Stimulated activated CD4-positive, alpha-beta T cell treated with anti-CD3 and anti-CD28 coated beads, Interleukin-1b, Interleukin-23, amount 100 ng/mL, for 48 hours (primary cell): ENCODE measurements around the gene MARCHF5.
"Not testable (repeated sequence)": the region's sequence is repeated elsewhere in the genome, so short reads cannot be mapped to it uniquely, and the experiment has no call there.

Source experiments
- DNase-seq: peaks from one replicate; pipeline ENCODE4 v3.0.0-alpha.2; 2020

The MARCHF5 gene

GRCh38 chr10:92305133-92306072 is 14.4 kb downstream of the MARCHF5 start:
- DNase-seq = no peak

DNA sequence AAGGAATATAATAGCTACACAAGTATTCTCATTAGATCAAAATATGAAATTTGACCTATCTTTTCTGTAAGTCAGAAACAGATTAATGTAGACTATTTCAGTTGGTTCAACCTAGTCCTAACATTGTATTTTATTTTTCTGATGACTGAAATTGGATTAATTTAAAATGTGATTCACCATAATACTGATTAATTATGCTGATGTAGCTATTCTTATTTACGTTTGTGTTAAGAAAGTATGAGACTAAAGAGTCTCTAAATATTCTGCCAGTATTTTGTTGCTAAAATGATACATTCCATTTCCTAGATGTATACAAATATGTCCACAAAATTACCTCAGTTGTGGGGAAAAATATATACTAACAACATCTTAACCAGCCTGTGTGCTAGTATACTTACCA is 18.3 kb downstream of the MARCHF5 start:
- DNase-seq = no peak

GRCh38 chr10:92313750-92314149 is 22.8 kb downstream of the MARCHF5 start:
- DNase-seq = no peak

GRCh38 chr10:92316610-92317009 is 25.6 kb downstream of the MARCHF5 start:
- no peak for DNase-seq

DNA sequence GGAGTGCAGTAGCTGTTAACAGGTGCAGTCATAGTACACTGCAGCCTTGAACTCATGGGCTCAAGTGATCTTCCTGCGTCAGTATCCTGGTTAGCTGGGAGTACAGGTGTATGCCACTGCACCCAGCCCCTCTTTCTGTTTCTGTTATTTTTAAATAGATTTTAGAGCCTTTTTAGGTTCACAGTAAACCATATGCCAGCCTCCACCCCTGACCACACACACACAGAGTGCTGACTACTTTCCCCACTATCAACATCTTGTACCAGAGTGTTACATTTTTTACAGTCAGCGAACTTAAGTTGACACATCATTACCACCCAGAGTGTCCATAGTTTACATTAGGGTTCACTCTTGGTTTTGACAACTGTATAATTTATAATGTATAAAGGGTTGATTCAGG is 32.1 kb downstream of the MARCHF5 start:
- no peak for DNase-seq

DNA sequence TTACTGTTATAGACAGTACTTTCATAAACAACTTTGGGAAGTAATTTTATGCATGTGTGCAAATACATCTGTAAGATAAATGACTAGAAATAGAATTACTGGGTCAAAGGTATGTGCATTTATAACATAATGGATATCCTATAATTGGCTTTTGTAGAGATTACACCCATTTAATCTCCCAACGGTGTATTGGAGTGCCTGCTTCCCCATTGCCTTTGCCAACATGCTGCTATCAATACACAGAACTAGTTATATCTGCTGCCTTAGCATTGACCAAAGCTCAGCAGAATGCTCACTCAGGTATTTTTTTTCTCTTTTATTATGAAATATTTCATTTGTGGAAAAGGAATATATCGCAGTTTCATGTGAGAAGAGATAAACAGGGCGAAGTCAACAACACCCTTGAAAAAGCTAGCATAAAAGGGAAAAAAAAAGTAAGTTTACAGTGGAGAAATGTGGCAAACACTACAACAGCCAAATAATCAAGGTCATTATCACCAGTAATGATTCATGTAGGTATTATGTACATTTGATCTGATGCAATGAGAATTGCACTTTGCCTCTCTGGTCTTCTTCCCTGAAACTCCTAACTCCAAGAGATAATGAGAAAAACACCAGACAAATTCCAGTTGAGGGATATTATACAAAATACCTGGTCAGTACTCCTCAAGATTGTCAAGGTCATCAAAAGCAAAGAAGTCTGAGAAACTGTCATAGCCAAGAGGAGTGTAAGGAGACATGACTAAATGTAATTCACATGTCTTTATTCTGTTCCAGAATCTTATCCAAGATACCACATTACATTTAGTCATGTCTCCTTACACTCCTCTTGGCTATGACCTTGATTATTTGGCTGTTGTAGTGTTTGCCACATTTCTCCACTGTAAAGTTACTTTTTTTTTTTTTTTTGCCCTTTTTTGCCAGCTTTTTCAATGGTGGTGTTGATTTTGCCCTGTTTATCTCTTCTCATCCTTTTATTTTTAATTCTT is 36.8 kb downstream of the MARCHF5 start:
- no peak for DNase-seq

DNA sequence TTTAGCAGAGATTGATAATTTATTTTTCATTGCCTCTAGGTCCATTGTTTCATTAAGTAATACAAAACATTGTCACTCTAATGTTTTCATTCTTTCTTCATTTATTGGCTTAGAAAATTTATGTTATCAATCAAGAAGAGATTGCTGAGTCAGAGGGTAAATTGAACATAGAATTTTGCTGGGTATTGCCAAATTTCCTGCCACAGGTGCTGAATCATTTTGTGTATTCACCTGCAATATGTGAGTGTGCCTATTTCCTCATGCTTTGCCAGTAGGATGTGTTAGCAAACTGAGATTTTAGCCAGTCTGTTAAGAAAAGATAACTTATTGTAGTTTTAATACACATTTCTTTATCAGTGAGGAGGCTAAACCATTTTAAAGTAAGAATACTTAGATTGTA is 38.0 kb downstream of the MARCHF5 start:
- no peak for DNase-seq

DNA sequence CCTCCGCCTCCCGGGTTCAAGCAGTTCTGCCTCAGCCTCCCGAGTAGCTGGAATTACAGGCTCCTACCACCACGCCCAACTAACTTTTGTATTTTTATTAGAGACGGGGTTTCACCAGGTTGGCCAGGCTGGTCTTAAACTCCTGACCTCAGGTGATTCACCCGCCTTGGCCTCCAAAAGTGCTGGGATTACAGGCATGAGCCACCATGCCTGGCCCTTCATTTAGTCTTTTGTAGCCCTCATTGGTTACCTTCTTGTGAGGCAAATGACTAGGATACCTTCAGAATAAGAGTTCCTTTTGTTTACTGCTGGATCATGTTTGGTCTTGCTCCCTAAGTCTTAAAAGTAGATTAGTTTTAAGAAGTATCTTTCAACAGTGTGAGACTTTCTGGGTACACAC is 39.0 kb downstream of the MARCHF5 start:
- DNase-seq = not testable (repeated sequence)

- DNase-seq = no peak
These were observed 51.8 kb downstream of the MARCHF5 start for GRCh38 chr10:92342796-92343195.

DNA sequence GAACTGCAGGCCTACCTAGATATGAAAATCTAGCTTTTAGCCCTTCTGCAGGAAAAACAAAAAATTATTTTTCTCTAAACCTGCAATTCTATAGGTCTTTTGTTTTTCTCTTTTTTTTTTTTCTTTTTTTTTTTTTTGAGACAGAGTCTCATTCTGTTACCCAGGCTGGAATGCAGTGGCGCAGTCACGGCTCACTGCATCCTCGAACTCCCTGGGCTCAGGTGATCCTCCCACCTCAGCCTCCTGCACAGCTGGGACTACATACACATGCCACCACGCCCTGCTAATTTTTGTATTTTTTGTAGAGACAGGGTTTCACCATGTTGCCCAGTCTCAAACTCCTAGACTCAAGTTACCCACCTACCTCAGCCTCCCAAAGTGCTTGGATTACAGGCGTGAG is 54.6 kb downstream of the MARCHF5 start:
- not testable (repeated sequence) for DNase-seq

DNA sequence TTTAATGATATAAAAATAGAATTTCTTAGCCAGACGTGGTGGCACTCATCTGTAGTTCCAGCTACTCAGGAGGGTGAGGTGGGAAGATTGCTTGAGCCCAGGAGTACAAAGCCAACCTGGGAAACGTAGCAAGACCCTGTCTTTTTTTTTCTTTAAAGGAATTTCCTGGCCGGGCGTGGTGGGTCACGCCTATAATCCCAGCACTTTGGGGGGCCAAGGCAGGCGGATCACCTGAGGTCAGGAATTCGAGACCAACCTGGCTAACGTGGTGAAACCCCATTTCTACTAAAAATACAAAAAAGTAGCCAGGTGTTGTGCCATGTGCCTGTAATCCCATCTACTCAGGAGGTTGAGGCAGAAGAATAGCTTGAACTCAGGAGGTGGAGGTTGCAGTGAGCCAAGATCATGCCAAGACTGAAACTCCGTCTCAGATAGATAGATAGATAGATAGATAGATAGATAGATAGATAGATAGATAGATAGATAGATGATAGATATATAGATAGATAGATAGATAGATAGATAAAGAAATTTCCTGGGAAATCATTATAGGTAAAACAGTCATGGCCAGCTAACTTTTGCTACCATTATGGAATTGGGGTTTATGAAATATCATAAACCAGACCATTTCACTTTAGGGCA is 56.2 kb downstream of the MARCHF5 start:
- not testable (repeated sequence) for DNase-seq

DNA sequence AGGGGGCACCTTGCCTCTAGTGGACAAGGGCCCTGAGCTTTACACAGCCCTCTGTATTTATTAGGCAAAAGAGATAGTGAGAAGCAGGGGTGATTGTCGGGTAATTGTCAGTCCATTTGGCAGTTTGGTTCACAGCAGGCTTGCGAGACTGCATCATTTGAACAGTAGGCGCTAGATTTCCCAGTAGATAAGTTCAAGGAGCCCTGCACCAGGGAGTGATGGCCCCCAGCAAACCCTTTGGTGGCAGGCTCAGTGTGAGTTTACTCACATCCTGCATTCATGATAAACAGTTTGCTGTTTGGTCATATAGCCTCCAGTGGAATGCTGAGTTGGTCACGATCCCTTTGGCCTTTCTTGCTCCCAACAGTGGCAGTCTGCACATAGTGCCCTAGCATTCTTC is 59.4 kb downstream of the MARCHF5 start:
- DNase-seq = no peak

DNA sequence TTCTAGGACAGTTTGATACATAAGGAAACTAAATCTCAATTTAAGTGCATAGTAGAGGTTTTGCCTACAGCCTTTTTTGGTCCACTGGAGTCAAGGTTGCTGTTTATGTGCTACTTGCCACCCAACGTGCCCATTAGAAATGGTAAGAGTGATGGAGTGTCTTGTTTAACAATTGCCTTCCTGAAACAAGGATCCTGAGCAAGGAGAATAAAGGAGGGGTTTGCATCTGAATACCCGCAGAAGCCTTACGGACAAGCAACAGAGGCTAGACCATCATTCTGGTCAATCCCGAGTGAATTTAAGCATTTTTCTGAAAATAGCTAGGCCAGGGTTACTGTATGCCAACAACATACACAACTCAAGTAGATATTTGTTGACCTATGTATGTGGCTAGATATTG is 63.6 kb downstream of the MARCHF5 start:
- DNase-seq = no peak

DNA sequence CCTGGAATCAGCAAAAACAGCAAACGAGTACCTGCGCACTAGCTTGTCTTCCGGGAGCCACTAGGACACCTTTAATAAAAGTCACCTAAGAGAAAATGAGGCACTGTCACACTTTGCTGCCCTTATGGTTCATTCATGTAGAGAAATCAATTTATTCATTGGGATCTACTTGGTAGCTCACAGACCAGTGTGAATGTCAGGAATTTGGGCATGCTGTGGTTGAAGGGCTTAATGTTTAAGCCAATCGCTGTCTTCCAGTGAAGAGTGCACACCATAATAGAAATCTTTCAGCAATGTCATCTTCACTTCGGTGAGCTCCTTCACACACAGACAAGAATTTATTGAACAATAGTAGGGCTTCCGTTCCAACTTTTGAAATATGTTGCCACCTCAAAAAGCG is 65.1 kb downstream of the MARCHF5 start:
- no peak for DNase-seq

- DNase-seq = no peak
These were observed 72.5 kb downstream of the MARCHF5 start for GRCh38 chr10:92363498-92363897.

DNA sequence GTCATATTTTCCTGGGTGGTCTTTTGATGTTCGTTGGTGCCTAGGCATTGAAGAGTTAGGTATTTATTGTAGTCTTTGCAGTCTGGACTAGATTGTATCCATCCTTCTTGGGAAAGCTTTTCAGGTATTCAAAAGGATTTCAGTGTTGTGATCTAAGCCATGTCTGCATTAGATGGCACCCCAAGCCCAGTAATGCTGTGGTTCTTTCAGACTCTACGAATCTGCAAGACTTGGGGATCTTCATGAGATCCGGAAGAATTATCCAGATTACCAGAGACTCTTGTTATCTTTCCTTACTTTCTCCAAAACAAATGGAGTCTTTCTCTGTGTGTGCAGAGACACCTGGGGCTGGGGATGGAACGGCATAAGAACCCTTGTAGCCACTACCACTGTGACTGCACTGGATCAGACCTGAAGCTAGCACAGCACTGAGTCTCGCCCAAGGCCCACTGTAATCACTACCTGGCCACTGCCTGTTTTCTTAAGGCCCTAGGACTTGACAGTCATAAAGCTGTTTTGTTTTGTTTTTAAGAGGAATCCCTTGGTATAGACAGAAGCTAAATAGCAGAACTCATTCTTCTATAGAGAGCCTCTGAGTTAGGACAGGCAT is 75.5 kb downstream of the MARCHF5 start:
- DNase-seq = no peak

- DNase-seq = no peak
These were observed 87.0 kb downstream of the MARCHF5 start for GRCh38 chr10:92377962-92378361.

GRCh38 chr10:92381543-92381954 is 90.6 kb downstream of the MARCHF5 start:
- DNase-seq = no peak

- no peak for DNase-seq
These were observed 91.7 kb downstream of the MARCHF5 start for GRCh38 chr10:92382631-92383030.

DNA sequence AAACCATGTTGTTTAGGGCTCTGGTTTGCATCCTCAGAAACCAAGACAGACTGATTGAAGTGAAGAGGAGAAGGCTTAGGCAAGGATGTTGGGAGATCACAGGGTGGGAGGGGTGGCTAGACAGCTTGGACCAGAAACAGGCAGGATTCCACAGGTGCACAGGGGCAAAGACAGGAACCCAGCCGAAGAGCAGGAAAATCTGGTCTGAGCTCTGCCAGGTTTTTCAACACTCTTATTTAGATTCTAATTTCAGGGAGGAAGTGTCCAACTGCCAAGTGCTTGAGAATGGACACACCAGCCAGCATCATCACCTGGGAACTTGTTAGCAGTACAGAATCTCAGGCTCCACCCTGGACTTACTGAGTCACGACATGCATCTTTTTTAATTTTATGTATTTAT is 93.8 kb downstream of the MARCHF5 start:
- DNase-seq = no peak

DNA sequence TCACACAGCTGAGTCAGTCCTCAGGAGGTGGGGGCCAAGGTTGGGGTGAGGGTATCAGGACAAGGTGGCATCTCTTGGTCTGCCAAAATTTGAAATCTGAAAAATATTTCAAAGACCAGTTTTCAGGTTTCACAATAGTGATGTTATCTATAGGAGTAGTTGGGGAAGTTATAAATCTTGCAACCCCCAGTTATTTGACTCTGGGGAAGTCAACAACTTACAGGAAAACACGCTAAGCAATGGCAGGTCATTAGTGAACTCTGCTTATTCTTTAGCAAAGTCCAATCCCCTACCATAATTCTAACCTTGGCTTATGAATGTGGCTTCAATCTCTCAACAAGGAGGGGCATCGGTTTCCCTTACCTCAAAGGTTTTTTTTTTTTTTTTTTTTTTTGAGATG is 94.9 kb downstream of the MARCHF5 start:
- no peak for DNase-seq

GRCh38 chr10:92387289-92387940 is 96.4 kb downstream of the MARCHF5 start:
- DNase-seq = no peak
